GM20000 (cell line): ENCODE data around the gene CALR3.
A peak's percentile ranks its signal among the peaks of the same experiment; 100 is the strongest.

ENCODE experiments used
- DNase-seq: peaks from one replicate; pipeline ENCODE4 v3.0.0; 2012; ENCODE audit warnings: low spot score
- TF ChIP-seq, protein P1 (sequence below): IDR thresholded peaks from 2 replicates; pipeline ENCODE4 v1.5.1; 2012; ENCODE audit warnings: mild to moderate bottlenecking, control low read depth; ENCODE audit errors: extremely low read depth, missing control alignments

CALR3 gene

GRCh38 chr19:16540948-16541347, 45.0 kb upstream of the CALR3 start:
- TF ChIP-seq, protein P1, sequence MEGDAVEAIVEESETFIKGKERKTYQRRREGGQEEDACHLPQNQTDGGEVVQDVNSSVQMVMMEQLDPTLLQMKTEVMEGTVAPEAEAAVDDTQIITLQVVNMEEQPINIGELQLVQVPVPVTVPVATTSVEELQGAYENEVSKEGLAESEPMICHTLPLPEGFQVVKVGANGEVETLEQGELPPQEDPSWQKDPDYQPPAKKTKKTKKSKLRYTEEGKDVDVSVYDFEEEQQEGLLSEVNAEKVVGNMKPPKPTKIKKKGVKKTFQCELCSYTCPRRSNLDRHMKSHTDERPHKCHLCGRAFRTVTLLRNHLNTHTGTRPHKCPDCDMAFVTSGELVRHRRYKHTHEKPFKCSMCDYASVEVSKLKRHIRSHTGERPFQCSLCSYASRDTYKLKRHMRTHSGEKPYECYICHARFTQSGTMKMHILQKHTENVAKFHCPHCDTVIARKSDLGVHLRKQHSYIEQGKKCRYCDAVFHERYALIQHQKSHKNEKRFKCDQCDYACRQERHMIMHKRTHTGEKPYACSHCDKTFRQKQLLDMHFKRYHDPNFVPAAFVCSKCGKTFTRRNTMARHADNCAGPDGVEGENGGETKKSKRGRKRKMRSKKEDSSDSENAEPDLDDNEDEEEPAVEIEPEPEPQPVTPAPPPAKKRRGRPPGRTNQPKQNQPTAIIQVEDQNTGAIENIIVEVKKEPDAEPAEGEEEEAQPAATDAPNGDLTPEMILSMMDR = no peak
- DNase-seq = no peak

DNA sequence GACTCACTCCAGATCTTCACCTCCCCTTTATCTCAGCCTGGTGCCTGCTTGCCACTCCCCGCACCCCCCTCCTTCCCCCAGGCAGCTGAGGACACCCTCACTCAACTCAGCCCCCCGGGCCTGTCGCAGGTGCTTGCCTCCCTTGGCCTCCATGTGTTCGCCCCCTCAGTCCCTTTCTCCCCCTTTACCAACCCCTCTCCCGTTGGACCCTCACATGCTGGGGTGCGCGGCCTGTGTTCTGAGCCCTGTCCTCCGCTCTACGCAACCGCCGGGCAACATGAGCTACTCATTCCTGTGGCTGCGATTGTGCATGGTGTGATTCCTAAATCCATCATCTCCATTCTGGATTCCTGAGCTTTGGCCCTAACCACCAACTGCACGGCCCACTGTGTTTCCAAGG, 41.1 kb upstream of the CALR3 start:
- TF ChIP-seq, protein P1 = no peak
- DNase-seq = peak; percentile 19

GRCh38 chr19:16536130-16536529, 40.2 kb upstream of the CALR3 start:
- DNase-seq = peak; percentile 32
- TF ChIP-seq, protein P1 = no peak

DNA sequence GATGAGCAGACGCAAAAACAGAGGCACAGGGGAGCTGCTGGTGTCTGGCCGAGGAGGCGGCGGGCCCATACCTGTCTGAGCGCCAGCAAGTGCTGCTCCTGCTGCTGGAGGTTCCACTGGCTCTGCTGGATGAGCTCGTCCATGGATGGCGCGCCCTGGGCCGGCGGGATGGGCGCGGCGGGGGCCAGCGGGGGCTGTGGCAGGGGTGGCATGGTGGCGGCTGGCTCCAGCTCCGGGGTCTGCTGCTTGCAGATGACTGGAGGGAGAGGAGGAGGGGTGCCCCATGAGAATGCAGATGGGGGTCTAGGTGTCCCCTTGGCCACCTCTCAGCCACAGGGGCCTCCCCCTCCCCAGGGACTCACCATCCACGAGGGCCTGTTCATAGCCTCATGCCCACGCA, 39.4 kb upstream of the CALR3 start:
- TF ChIP-seq, protein P1 = no peak
- no peak for DNase-seq

GRCh38 chr19:16532440-16533234, 36.7 kb upstream of the CALR3 start:
- no peak for DNase-seq
- TF ChIP-seq, protein P1 = no peak

- DNase-seq = no peak
- TF ChIP-seq, protein P1 = no peak
These were observed 35.4 kb upstream of the CALR3 start for GRCh38 chr19:16531380-16531669.

DNA sequence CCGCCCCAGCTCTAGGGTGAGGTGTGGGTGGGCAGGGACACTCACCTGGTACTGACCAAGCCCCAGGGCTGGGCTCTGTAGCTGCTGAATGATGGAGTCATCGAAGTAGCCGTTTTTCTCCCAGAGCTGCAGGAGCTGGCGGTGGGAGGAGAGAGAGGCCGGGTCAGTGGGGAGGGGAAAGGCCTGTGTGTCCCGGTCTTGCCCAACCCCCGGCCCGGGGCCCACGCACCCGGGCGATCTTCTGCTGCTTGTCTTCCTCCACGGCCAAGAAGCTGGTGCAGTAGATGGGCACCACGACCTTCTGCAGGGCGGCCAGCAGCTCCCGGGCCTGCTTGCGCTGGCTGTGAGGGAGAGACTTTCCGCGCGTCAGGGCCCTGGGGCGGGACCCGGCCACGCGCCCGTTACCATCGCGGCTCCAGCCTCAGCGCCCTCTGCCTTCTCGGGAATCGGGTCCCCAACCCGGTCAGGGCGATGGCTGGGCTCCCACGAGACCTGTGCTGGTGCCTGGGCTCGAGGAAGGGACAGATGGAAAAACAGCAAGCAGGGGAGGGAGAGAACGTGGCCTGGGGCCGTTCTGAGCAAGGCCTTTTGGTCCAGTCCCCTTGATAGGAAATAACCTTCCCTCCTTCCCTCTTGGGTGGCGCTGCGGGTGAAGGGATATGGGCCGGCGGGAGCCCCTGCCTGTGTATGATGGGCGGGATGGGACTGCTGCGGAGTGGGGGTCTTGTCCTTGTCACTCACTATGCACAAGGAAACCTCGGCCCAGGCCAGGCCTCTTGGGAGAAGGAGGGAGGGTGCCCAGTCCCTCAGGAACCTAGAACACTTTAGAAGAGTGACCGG, 34.8 kb upstream of the CALR3 start:
- TF ChIP-seq, protein P1 = no peak
- DNase-seq = no peak
